ENCODE measurements around the gene DOHH.

DOHH gene

GRCh38 chr19:3476830-3477229 is 23.6 kb downstream of the DOHH start:
- no peak for DNase-seq

GRCh38 chr19:3475449-3475848 is 25.0 kb downstream of the DOHH start:
- DNase-seq = no peak

GRCh38 chr19:3474614-3475013 is 25.9 kb downstream of the DOHH start:
- DNase-seq = no peak

GRCh38 chr19:3474010-3474409 is 26.5 kb downstream of the DOHH start:
- no peak for DNase-seq

GRCh38 chr19:3471954-3472655 is 28.4 kb downstream of the DOHH start:
- peak; percentile 30 for DNase-seq

- DNase-seq = no peak
These were observed 29.9 kb downstream of the DOHH start for GRCh38 chr19:3470500-3471128.

- no peak for DNase-seq
These were observed 30.6 kb downstream of the DOHH start for GRCh38 chr19:3469638-3470499.

- DNase-seq = no peak
These were observed 32.3 kb downstream of the DOHH start for GRCh38 chr19:3468211-3468610.

GRCh38 chr19:3467437-3468198 is 32.9 kb downstream of the DOHH start:
- DNase-seq = no peak

- DNase-seq = no peak
These were observed 33.8 kb downstream of the DOHH start for GRCh38 chr19:3466635-3467034.

- DNase-seq = no peak
These were observed 34.9 kb downstream of the DOHH start for GRCh38 chr19:3465552-3465951.

- no peak for DNase-seq
These were observed 35.8 kb downstream of the DOHH start for GRCh38 chr19:3464587-3465235.

- DNase-seq = no peak
These were observed 36.5 kb downstream of the DOHH start for GRCh38 chr19:3463714-3464586.

- DNase-seq = no peak
These were observed 37.3 kb downstream of the DOHH start for GRCh38 chr19:3462991-3463713.

- no peak for DNase-seq
These were observed 40.4 kb downstream of the DOHH start for GRCh38 chr19:3459965-3460582.

GRCh38 chr19:3459089-3459881 is 41.2 kb downstream of the DOHH start:
- DNase-seq = no peak

GRCh38 chr19:3458229-3459088 is 42.0 kb downstream of the DOHH start:
- DNase-seq = no peak

GRCh38 chr19:3457528-3458228 is 42.8 kb downstream of the DOHH start:
- DNase-seq = no peak

Data from stimulated activated CD4-positive, alpha-beta T cell treated with anti-CD3 and anti-CD28 coated beads, Interleukin-1b, Interleukin-23, amount 100 ng/mL, for 48 hours (primary cell).